EL (cell line): ENCODE data around the gene UPK3B.
"Not testable (repeated sequence)": the region's sequence is repeated elsewhere in the genome, so short reads cannot be mapped to it uniquely, and the experiment has no call there.

Experiments used
- DNase-seq: peaks from one replicate; pipeline ENCODE4 v3.0.0-alpha.2; 2016

The UPK3B gene

DNA sequence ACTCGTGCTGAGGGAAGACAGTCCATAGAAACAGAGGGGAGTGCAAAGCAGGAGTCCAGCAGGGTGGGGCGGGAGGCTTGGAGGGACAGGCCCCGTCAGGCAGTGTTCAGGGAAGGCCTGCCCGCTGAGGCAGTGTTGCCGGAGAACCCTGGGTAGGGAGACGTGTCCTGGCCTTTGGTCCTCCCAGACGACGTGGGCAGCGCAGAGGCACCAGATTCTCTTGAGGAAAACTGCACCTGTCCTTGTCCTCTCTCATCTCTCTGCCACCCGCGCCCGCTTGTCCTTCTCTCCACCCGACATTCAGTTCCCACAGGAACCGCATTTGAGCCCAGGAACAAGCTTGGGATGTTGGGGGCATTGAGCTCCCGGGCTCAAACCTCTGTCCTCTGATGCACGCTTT is 14.6 kb upstream of the UPK3B start:
- DNase-seq = not testable (repeated sequence)

DNA sequence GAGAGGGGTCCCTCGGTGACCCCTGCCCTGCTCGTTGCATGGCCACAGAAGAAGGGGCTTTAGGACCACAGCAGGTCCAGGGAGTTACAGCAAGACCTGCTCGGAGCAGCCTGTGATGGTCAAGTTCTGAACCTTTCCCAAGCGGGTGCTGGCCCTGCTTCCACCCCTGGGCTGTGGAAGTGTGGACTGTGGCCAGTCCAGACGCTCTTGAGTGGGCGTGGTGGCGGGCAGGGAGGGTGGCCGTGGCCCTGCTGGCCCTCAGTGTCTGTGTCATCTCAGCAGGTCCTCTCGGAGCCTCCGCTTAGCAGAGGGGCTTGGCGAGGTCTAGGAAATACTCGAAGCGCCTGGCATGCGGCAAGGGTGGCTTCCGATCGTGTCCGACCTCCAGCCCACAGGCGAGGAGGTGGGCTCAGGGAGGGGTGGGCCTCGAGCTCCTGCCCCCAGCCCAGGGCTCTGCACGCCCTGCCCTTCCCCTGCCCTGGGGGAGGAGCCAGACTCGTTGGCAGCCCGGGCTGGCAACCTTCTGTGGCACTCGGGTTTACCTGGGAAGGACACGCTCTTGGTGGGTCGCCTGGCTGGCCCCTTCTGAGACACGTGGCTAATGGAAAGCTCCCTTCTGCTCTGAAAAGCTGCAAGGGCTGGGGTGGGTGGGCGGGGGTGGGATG is 12.3 kb upstream of the UPK3B start:
- DNase-seq = not testable (repeated sequence)

DNA sequence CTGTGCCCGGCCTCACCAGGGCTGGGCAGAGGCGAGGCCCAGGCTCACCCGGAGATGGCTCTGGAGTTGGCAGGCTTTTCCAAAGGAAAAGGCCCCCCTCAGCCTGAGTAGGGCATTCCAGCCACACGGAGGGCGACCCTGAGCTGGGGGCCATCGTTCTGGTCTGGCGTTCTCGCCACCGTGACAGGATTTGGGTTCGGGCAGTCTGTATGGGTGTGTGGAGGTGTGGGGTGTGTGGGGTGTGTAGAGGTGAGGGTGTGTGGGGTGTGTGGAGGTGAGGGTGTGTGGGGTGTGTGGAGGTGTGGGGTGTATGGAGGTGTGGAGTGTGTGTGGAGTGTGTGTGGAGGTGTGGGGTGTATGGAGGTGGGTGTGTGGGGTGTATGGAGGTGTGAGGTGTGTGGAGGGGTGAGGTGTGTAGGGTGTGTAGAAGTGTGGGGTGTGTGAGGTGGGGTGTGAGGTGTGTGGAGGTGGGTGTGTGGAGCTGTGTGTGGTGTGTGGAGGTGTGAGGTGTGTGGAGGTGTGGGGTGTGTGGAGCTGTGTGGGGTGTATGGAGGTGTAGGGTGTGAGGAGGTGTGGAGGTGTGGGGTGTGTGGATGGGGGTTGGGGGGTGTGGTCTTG is 11.7 kb upstream of the UPK3B start:
- not testable (repeated sequence) for DNase-seq

DNA sequence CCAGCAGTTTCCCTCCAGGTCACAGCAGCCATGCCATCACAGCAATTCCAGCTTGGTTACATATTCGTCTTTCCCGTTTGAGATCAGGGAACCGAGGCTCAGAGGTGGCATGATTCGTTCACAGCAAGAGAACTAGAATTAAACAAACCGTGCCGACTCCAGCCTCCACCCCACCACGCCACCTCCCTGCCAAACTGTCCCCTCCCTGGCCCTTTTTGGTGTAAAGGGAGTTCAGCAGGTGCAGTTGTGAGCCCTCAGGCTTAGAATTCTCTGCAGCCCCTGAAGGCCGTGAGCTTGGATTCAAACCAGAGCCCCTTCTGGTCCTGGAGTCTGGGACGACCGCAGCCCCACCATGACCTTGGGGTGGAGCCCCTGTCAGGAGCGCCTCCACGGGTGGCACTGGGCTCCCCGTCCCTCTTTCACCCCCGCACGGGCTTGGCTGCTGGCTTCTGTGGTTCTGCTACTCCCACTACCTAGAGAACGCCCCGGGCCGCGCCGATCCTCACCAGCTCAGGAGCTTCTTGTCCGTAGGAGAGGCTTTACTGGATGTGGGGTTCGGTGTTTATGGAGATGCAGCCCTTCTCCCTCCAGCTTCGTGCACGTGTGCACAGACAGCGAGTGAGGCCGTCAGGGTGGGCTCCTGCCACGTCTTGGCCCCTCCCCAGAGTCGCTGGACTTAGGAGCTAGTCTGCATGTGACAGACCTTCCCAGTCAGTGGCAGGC is 11.0 kb upstream of the UPK3B start:
- not testable (repeated sequence) for DNase-seq

DNA sequence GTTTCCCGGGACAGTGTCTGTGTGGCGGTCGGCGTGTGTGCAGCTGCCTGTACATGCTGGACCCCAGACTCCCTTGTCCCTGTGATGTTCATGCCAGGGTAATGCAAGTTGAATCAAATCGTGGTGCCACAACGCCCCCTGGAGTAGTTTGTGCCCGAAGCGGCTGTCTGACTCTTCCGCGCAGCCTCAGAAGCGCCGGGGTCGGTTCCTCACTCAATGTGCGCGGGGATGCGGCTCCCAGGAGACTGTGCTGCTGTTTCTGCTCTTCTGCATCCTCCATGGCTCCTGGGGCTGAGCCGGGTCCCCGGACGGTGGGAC is 10.5 kb upstream of the UPK3B start:
- not testable (repeated sequence) for DNase-seq

DNA sequence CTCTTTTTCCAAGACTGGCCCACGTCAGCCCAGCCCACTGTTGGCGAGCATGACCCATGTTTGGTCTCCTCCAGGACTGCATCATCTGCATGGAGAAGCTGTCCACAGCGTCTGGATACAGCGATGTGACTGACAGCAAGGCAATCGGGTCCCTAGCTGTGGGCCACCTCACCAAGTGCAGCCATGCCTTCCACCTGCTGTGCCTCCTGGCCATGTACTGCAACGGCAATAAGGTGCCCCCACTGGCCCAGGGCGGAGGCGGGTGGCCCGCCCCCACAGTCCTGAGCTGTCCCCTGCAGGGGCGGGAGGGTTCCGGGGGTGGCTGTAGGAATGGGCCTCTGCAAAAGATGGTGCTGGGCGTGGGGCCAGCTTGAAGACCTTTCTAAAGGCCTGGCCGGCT is 8.1 kb upstream of the UPK3B start:
- not testable (repeated sequence) for DNase-seq

DNA sequence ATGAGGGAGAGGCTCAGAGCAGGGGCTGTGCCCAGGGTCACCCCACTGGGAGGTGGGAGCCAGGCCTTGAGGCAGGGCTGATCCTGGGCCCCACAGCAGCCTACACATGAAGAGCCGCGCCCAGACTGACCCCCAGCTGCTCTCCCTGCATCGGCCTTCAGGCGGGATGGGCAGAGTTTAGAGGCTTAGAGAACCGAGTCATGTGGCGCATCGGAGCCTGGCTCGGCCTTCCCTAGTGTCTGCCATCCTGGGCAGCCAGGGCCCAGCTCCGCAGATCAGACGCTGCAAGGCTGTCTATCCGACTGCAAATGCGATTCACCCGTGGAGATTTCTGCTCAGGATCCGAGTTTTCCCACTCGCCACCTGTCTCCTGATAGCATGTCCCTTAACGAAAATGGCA is 7.5 kb upstream of the UPK3B start:
- not testable (repeated sequence) for DNase-seq

DNA sequence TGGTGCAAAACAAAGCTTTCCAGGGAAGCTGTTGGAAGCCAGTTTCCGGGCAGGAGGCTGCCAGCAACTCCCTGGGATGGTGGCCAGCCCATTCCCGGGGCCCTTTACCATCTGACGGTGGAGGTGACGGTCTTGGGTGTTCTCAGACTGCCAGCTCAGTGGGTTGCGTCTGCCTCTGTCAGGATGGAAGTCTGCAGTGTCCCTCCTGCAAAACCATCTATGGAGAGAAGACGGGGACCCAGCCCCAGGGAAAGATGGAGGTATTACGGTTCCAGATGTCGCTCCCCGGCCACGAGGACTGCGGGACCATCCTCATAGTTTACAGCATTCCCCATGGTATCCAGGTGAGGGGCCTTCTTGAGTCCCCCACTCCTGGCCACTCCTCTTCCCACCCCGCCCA is 7.1 kb upstream of the UPK3B start:
- DNase-seq = not testable (repeated sequence)

DNA sequence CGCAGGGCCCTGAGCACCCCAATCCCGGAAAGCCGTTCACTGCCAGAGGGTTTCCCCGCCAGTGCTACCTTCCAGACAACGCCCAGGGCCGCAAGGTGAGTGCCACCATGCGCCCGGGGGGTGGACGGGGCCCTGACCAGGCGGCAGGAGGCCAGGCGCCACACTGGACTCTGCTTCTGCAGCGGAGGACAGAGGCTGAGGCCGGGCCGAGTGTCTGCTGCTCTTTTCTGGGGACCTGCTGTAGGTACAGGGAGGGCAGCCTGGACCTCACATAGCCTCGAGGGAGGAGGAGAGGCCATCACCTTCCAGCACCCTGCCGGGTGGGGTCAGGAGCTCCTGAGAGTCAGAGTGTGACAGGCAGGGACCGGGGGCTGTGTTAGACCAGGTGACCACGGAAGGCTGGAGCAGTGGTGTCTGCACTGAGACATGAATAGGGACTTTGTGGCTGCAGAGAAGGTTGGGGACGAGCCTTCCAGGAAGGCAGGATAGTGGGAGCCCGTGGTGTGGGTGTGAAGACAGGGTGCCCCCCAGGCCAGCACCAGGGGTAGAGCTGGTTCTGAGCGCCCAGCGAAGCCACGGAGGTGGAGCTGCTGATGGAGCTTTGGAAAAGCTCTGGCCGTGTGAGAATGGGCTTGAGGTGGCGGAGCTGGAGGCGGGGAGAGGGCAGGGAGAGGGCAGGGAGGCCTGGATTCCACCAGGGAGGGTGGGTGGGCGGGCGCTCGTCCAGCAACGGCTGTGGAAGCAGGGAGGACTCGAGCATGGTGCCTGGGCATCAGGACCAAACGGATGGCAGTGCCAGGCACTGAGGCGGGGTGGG is 5.8 kb upstream of the UPK3B start:
- DNase-seq = not testable (repeated sequence)

DNA sequence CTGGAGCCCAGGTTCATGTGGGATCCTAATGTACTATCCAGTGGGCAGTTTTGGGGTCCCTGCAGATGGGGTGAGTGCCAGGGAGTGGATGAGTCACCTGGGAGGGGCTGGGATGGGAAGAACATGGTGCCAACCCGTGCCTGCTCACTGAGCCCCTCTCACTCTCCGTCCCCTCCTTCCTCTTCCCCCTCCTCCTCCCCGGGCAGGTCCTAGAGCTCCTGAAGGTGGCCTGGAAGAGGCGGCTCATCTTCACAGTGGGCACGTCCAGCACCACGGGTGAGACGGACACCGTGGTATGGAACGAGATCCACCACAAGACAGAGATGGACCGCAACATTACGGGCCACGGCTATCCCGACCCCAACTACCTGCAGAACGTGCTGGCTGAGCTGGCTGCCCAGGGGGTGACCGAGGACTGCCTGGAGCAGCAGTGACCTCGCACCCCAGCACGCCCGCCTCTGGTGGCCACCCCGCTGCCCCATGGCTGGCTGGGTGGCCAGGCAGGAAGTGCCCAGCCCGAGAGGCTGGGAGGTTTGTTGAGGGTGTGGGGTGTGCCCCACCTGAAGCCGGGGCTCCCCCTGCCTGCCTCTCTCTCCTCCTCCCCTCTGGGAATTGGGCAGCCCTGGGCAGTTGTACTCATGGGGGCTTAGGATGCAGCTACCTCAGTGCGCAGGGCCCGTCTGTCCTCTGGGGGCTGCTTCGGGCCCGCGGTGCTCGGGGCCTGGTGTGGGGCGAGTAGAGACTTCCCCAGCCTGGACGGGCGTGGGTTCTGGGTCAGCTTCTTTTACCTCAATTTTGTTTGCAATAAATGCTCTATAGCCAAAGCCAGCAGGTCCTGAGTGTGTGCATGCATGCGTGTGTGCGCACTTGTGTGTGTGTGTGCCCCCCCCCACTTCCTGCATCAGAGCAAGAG is 4.9 kb upstream of the UPK3B start:
- DNase-seq = no peak

DNA sequence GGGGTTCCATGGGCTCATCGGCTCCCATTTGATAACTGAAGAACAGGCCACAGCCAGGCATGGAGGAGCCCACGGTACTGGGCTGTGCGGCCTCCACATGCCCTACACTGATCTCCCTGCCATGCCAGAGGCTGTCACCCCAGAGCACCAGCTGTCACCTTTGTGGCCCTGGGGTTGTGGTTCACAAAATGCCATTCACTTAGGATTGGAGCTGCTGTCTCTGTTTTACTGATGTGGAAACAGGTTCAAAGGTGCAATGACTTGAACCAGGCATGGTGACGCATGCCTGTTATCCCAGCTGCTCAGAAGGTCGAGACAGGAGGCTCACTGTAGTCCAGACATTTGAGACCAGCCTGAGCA is 4.3 kb upstream of the UPK3B start:
- DNase-seq = no peak

DNA sequence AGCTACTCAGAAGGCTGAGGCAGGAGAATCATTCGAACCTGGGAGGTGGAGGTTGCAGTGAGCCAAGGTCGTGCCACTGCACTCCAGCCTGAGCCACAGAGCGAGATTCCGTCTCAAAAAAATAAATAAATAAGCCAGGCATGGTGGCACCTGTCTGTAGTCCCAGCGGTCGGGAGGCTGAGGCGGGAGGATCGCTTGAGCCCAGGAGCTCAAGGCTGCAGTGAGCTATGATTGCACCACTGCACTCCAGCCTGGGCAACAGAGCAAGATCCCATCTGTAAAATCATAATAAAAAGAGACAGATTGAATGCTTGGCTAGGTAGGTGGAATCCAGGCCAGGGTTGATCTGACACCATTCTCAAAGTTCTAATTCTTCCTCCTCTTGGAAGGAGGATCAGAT is 3.7 kb upstream of the UPK3B start:
- not testable (repeated sequence) for DNase-seq

DNA sequence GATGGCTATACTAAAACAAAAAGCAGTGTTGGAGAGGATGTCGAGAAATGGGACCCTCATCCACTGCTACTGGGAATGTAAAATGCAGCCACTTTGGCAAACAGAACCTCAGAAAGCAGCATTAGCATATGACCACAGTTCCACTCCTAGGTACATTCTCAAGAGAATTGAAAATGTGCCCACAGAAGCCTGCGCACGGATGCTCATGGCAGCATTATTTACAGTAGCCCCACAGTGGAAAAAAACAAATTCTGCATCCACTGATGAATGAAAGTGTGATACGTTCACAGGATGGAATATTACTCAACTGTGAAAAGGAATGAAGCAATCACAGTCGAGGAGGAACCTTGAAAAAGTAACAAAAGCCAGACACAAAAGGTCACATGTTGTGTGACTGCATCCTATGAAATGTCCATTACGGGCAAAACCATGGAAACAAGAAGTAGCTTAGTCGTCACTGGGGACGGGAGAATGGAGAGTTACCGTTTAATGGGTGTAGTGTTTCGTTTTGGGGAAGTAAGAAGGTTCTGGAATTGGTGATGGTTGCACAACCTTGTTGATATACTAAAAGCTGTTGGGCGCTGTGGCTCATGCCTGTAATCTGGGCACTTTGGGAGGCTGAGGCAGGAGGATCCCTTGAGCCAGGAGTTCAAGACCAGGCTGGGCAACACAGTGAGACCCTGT is 2.5 kb upstream of the UPK3B start:
- DNase-seq = no peak

DNA sequence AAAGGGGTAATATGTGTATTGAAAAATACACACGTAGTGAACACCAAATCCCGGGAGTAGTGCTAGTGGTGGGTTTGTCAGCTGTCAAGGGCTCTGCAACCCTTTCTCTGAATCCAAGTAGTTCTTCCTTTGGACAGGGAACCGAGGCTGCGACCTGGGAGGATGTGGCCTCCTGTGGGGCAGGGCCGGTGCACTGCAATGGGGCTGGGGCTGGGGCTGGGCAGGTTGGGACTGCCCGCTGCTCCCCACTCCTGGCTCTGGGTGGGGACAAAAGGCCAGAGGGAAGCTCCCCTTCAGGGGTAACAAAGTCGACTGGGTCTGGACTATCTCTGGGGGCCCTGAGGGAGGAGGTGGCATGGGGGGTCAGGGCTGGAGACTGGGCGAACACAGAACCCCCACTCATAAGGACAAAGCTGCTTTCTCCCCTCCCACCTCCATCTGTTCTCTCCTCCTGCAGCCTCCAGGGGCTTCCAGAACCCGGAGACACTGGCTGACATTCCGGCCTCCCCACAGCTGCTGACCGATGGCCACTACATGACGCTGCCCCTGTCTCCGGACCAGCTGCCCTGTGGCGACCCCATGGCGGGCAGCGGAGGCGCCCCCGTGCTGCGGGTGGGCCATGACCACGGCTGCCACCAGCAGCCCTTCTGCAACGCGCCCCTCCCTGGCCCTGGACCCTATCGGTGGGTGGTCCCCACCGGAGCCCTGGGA is 1.0 kb downstream of the UPK3B start:
- DNase-seq = not testable (repeated sequence)

DNA sequence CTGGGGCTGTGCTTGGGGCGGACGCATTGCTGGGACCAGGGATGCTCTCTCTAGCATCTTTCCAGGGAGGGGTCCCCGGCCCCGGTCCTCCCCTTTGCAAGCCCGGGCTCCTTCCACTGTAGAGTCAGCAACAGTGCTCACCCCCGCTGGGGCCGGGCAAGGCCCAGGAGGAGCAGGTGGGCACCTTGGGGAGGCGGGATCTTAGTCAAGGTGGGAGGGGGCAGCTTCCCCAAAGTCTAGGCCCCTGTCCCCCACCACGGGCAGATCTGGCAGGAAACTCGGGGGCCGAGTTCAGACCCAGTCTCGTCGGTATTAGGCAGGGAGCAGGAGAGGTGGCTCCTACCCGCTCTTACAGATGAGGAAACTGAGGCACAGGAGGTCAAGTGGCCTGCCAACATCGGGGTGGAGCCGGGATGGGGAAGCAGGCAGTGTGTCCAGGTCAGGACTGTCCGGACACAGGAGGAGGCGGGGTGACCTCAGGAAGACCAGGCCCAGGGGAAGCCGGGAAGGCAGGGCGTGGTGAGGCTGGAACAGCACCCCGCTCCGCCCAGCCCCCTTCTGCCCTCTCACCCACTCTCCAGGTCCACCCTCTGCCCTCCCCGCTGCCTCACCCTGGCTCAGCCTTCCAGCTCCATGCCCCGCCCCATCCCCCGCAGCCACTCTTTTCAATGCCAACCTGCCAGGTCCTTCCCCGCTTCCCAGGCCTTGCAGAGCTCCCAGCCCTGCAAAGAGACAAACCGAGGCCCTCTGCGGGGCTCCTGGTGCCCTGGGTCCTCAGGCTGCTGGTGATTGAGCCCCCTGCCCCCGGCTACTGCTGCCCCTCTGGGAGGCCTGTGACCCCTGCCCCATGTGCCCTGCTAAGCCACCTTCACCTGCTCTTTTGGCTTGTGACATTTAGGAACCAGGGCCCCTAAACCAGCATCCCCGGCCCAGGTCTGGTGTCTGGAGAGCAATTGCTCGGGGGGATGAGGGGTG is 1.8 kb downstream of the UPK3B start:
- not testable (repeated sequence) for DNase-seq

DNA sequence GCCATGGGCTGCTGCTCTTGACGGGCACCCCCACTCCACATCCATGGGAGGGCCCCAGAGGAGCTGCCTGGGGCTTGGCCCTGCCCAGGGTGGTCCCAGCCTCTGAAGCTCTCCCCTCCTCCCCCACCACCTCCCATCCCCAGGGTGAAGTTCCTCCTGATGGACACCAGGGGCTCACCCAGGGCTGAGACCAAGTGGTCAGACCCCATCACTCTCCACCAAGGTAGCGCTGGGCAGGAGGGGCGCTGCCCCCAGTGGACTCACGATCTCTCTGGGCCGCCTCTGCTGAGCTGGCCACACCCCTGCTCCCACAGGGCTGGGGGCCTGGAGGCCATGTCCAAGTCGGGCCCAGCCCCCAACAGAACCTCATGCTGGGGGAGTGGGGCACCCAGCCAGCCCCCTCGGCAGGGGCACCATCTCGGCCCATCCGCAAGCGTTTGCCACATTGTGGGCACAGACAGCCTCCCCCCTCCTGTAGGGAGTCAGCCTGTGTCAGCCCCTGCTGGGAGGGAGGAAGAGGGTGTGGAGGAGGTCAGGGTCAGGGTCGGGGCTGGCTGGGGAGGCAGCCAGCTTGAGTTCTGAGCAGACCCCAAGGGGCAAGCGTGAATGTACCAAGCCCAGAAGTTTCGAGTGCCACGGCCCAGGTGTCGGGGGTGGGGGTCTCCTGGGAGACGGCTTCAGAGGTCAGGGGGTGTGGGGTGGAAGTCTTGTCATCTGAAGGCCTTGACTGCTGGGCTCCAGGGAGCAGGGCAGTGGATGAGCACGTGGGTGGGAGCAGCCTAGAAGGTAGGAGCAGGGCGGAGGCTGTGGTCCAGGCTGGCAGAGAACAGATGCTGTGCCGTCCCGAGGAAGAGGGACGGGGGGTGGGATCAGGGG is 2.8 kb downstream of the UPK3B start:
- DNase-seq = no peak

DNA sequence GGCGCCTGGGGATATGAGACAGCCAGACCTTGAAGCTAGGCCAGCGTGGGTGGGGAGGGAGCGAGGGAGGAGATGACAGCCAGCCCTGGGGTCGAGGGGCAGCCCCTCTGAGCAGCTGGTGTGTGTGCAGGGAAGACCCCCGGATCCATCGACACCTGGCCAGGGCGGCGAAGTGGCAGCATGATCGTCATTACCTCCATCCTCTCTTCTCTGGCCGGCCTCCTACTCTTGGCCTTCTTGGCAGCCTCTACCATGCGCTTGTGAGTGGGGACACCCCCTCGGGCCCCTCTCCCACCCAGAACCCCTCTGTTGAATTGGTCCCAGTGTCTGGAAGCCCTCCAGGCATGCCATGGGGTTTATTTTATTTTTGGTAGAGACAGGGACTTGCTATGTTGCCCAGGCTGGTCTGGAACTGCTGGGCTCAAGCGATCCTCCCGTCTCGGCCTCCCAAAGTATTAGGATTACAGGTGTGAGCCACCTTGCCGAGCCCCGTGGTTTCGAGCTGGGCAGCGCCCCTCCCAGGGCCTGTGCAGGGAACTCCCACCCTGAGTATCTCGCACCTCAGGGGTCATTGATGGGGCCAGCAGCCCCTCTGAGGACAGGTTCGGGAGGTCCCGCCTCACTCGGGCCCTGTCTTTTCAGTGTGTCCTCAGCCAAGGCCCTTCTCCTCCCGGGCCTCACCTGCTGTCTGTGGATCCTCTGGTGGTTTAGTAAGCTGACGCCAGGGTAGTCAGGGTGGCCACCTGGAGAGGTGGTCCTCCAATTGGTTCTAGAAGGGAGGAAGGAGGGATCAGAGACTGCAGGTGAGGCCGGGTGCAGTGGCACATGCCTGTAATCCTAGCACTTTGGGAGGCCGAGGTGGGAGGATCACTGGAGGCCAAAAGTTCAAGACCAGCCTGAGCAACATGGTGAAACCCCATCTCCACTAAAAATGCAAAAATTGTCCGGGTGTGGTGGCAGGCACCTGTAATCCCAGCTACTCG is 3.8 kb downstream of the UPK3B start:
- DNase-seq = no peak
